WTC11 (cell line): ENCODE data around the gene DDN.

ENCODE experiments used
- ATF2 ChIP-seq: sonication (generic); formaldehyde crosslinking; IDR thresholded peaks from 2 replicates; pipeline ENCODE4 v1.8.1; 2022; ENCODE audit warnings: low read depth, missing genetic modification reagents, borderline replicate concordance
- CTCF ChIP-seq: fragments of 200-600 bp; IDR thresholded peaks from 2 replicates; pipeline ENCODE4 v1.8.0; 2022; ENCODE audit warnings: antibody characterized with exemption
- FOXK1 ChIP-seq: sonication (generic); formaldehyde crosslinking; IDR thresholded peaks from 2 replicates; pipeline ENCODE4 v1.8.0; 2022; ENCODE audit warnings: mild to moderate bottlenecking, moderate library complexity, missing genetic modification reagents
- KAT7 ChIP-seq: sonication (generic); formaldehyde crosslinking; IDR thresholded peaks from 2 replicates; pipeline ENCODE4 v1.8.1; 2023; ENCODE audit warnings: missing genetic modification reagents, mild to moderate bottlenecking, borderline replicate concordance
- NFYB ChIP-seq: sonication (generic); formaldehyde crosslinking; conservative IDR thresholded peaks from 2 replicates; pipeline ENCODE4 v1.8.0; 2022; ENCODE audit warnings: low read depth, missing genetic modification reagents
- TEAD4 ChIP-seq: sonication (generic); formaldehyde crosslinking; IDR thresholded peaks from 2 replicates; pipeline ENCODE4 v1.8.0; 2022; ENCODE audit warnings: mild to moderate bottlenecking, missing genetic modification reagents
- ZNF138 ChIP-seq: sonication (generic); formaldehyde crosslinking; conservative IDR thresholded peaks from 2 replicates; pipeline ENCODE4 v1.8.1; 2022; ENCODE audit warnings: mild to moderate bottlenecking, moderate library complexity, missing genetic modification reagents
- ZNF416 ChIP-seq: fragments of 250-450 bp; sonication (Bioruptor Pico); IDR thresholded peaks from 2 replicates; pipeline ENCODE4 v1.9.0; 2021; ENCODE audit warnings: mild to moderate bottlenecking, inconsistent platforms
- TF ChIP-seq, protein P1 (sequence below): sonication (generic); formaldehyde crosslinking; IDR thresholded peaks from 2 replicates; pipeline ENCODE4 v1.8.1; 2022; ENCODE audit warnings: missing genetic modification reagents, borderline replicate concordance

GRCh38 chr12:49038291-49038955 lies 39.2 kb upstream of the DDN start:
- TF ChIP-seq, protein P1, sequence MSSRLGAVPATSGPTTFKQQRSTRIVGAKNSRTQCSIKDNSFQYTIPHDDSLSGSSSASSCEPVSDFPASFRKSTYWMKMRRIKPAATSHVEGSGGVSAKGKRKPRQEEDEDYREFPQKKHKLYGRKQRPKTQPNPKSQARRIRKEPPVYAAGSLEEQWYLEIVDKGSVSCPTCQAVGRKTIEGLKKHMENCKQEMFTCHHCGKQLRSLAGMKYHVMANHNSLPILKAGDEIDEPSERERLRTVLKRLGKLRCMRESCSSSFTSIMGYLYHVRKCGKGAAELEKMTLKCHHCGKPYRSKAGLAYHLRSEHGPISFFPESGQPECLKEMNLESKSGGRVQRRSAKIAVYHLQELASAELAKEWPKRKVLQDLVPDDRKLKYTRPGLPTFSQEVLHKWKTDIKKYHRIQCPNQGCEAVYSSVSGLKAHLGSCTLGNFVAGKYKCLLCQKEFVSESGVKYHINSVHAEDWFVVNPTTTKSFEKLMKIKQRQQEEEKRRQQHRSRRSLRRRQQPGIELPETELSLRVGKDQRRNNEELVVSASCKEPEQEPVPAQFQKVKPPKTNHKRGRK (CRISPR knock-in tag): no peak
- no peak for TF ChIP-seq CTCF
- no peak for TF ChIP-seq ZNF416 (CRISPR knock-in tag)
- no peak for TF ChIP-seq NFYB (CRISPR knock-in tag)
- TF ChIP-seq ATF2 (CRISPR knock-in tag): no peak
- TF ChIP-seq FOXK1: no peak
- no peak for TF ChIP-seq ZNF138
- no peak for TF ChIP-seq KAT7 (CRISPR knock-in tag)
- TF ChIP-seq TEAD4: no peak
